Neural progenitor cell (in vitro differentiated cells): ENCODE results near the gene LRP6. TPM values are rescaled to one million over a fixed set of nuclear protein-coding genes. Genes with fewer than 3 reads are reported as not detected.

Experiments
- DNase-seq: peaks from one replicate; pipeline ENCODE4 v3.0.0-alpha.2; 2016; ENCODE audit warnings: low spot score
- H2AFZ ChIP-seq: fragments of 200-600 bp; sonication (generic); replicated peaks from 2 replicates; pipeline ENCODE4 v1.6.1; 2016; ENCODE audit warnings: antibody characterized with exemption
- H3F3A ChIP-seq: fragments of 200-600 bp; sonication (generic); 2 replicates; pipeline ENCODE4 v1.6.1; 2016; ENCODE audit warnings: antibody characterized with exemption, low read depth
- H3K27ac ChIP-seq: fragments of 200-600 bp; sonication (generic); 2 replicates; pipeline ENCODE4 v1.5.1; 2016; ENCODE audit warnings: mild to moderate bottlenecking
- H3K27me3 ChIP-seq: fragments of 200-600 bp; sonication (generic); 2 replicates; pipeline ENCODE4 v1.6.1; 2016; ENCODE audit warnings: mild to moderate bottlenecking, moderate library complexity
- H3K36me3 ChIP-seq: fragments of 200-600 bp; sonication (generic); 2 replicates; pipeline ENCODE4 v1.5.1; 2016
- H3K4me1 ChIP-seq: fragments of 200-600 bp; sonication (generic); 2 replicates; pipeline ENCODE4 v1.6.1; 2016; ENCODE audit warnings: mixed run types
- H3K4me2 ChIP-seq: fragments of 200-600 bp; sonication (generic); 2 replicates; pipeline ENCODE4 v1.6.1; 2016
- H3K4me3 ChIP-seq: fragments of 200-600 bp; sonication (generic); 2 replicates; pipeline ENCODE4 v1.5.1; 2016
- H3K79me2 ChIP-seq: fragments of 200-600 bp; sonication (generic); 2 replicates; pipeline ENCODE4 v1.6.1; 2016; ENCODE audit warnings: low read depth
- H3K9ac ChIP-seq: fragments of 200-600 bp; sonication (generic); 2 replicates; pipeline ENCODE4 v1.6.1; 2016
- H3K9me3 ChIP-seq: fragments of 200-600 bp; sonication (generic); 2 replicates; pipeline ENCODE4 v1.5.1; 2016; ENCODE audit warnings: low read depth
- H4K20me1 ChIP-seq: fragments of 200-600 bp; sonication (generic); 2 replicates; pipeline ENCODE4 v1.6.1; 2016; ENCODE audit warnings: low read depth
- H3K27ac Mint-ChIP-seq: 3 replicates; pipeline ENCODE4 v1.8.0; 2021; ENCODE audit warnings: mixed read lengths
- H3K27me3 Mint-ChIP-seq: 2 replicates; pipeline ENCODE4 v1.8.0; 2022; ENCODE audit warnings: low read depth, mild to moderate bottlenecking, inconsistent platforms, moderate library complexity, mixed read lengths; ENCODE audit not compliant: insufficient read depth
- H3K36me3 Mint-ChIP-seq: 3 replicates; pipeline ENCODE4 v1.8.0; 2021; ENCODE audit warnings: mixed read lengths
- H3K4me1 Mint-ChIP-seq: 3 replicates; pipeline ENCODE4 v1.8.0; 2021; ENCODE audit warnings: mixed read lengths
- H3K4me3 Mint-ChIP-seq: 3 replicates; pipeline ENCODE4 v1.8.0; 2021; ENCODE audit warnings: mild to moderate bottlenecking, moderate library complexity, mixed read lengths
- H3K9me3 Mint-ChIP-seq: 3 replicates; pipeline ENCODE4 v1.8.0; 2020; ENCODE audit warnings: mixed read lengths
- EZH2 ChIP-seq: fragments of 200-600 bp; sonication (generic); IDR thresholded peaks from 2 replicates; pipeline ENCODE4 v1.6.1; 2017; ENCODE audit warnings: antibody characterized with exemption, mild to moderate bottlenecking, moderate library complexity
- EZH2phosphoT487 ChIP-seq: fragments of 200-600 bp; sonication (generic); IDR thresholded peaks from 2 replicates; pipeline ENCODE4 v1.6.1; 2017; ENCODE audit warnings: antibody characterized with exemption
- total RNA-seq: library from RNA; depleted of rRNA; stranded (reverse); fragments of >200 nt; gene quantifications from 2 replicates; pipeline ENCODE4 v1.2.3, GENCODE V29; 2015; ENCODE audit warnings: low replicate concordance
- TF ChIP-seq, protein P1 (sequence below): fragments of 200-600 bp; sonication (generic); IDR thresholded peaks from 2 replicates; pipeline ENCODE4 v1.5.1; 2017; ENCODE audit warnings: antibody characterized with exemption, mild to moderate bottlenecking

Gene LRP6
- total RNA-seq, 1 donor from 2014 or later, result 68.0 TPM

DNA sequence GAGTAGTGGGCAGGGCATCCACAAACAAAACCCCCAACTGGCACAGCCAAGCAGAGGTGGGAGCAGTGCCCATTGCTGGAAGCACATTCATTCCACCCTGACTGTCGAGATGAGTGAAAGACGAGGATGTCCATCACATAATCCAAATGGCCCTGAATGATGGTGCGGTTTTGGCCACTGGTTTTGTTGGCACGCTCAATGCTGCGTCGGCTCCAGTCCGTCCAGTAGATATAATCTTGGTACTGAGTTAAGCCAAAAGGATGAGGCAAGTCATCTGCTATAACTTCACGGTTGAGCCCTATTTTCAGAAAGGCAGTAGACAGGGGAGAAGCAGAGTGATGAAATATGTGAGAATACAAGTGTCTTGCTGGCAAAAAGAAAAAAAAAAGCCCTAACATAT is 108.0 kb downstream of the LRP6 start:
- Histone ChIP-seq H3K4me1 (no peaks in the 10 kb centered on the region), H3K27me3 (no peaks in the 10 kb centered on the region), H3K79me2 (peaks cover 16% of the 10 kb centered on the region), H3K27ac (no peak overlapping the region), H4K20me1 (peaks cover 10% of the 10 kb centered on the region), H3K4me2 (no peak overlapping the region), H3K36me3 (peaks cover 20% of the 10 kb centered on the region), H3K9ac (no peak overlapping the region), H2AFZ (no peak overlapping the region), H3K9me3 (no peaks in the 10 kb centered on the region), H3F3A (no peaks in the 10 kb centered on the region), H3K4me3 (no peak overlapping the region)
- TF ChIP-seq EZH2 (no peak), EZH2phosphoT487 (no peak)
- TF ChIP-seq, protein P1, sequence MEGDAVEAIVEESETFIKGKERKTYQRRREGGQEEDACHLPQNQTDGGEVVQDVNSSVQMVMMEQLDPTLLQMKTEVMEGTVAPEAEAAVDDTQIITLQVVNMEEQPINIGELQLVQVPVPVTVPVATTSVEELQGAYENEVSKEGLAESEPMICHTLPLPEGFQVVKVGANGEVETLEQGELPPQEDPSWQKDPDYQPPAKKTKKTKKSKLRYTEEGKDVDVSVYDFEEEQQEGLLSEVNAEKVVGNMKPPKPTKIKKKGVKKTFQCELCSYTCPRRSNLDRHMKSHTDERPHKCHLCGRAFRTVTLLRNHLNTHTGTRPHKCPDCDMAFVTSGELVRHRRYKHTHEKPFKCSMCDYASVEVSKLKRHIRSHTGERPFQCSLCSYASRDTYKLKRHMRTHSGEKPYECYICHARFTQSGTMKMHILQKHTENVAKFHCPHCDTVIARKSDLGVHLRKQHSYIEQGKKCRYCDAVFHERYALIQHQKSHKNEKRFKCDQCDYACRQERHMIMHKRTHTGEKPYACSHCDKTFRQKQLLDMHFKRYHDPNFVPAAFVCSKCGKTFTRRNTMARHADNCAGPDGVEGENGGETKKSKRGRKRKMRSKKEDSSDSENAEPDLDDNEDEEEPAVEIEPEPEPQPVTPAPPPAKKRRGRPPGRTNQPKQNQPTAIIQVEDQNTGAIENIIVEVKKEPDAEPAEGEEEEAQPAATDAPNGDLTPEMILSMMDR, result no peak
- Mint-ChIP-seq H3K36me3 (peaks cover 50% of the 10 kb centered on the region), H3K27ac (no peak overlapping the region), H3K4me3 (no peak overlapping the region), H3K9me3 (no peaks in the 10 kb centered on the region), H3K4me1 (no peaks in the 10 kb centered on the region), H3K27me3 (no peaks in the 10 kb centered on the region)
- no peak for DNase-seq

DNA sequence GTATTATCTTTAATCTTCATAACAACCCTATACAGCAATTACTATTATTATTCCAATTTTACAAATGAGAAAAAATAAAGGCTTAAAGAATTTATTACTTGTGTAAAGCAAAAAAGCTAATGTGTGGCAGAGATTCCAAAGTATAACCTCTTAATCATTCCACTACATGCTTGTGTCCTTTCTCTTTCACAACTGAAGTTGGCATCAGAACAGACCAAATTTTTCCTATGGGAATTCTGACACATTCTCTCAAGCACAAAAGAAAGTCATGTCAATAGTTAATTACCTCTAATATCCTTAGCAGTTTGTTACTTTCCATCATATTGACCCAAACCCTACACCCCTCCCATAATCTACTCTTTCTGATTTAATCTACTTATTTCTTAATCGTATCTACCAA is 109.4 kb downstream of the LRP6 start:
- H3K9me3 Mint-ChIP-seq, result no peaks in the 10 kb centered on the region
- Histone ChIP-seq H3K4me2 (no peak overlapping the region), H3K9me3 (no peaks in the 10 kb centered on the region), H3K36me3 (peaks cover 21% of the 10 kb centered on the region), H3K27ac (no peak overlapping the region), H3K79me2 (peaks cover 24% of the 10 kb centered on the region), H3K4me3 (no peak overlapping the region), H2AFZ (no peak overlapping the region), H3F3A (no peaks in the 10 kb centered on the region), H4K20me1 (peaks cover 10% of the 10 kb centered on the region), H3K9ac (no peak overlapping the region), H3K27me3 (no peaks in the 10 kb centered on the region), H3K4me1 (no peaks in the 10 kb centered on the region)
- no peak overlapping the region for H3K4me3 Mint-ChIP-seq
- no peaks in the 10 kb centered on the region for H3K4me1 Mint-ChIP-seq
- H3K36me3 Mint-ChIP-seq, result peaks cover 49% of the 10 kb centered on the region
- DNase-seq, result no peak
- no peak overlapping the region for H3K27ac Mint-ChIP-seq
- no peak for TF ChIP-seq EZH2
- no peak for TF ChIP-seq EZH2phosphoT487
- TF ChIP-seq, protein P1, result no peak
- no peaks in the 10 kb centered on the region for H3K27me3 Mint-ChIP-seq

DNA sequence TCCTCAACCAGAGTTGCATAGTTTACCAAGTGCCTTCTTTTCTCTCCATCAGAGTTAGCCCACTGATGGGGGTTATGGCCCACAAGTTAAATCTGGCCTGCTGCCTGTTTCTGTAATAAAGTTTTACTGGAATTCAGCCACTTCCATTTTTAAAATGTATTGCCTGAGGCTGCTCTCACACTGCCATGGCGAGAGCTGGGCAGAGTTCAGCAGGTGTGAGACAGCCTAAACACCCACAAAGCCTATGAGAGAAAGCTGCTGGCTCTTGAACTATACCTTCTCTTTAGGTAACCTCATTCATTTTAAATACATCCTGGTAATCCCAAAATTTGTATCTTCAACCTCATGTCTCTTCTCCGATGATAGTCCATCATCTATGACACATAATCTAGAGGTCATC is 110.0 kb downstream of the LRP6 start:
- no peak overlapping the region for H3K9ac ChIP-seq
- no peak for DNase-seq
- TF ChIP-seq, protein P1, result no peak
- TF ChIP-seq EZH2, result no peak
- TF ChIP-seq EZH2phosphoT487, result no peak
- peaks cover 16% of the 10 kb centered on the region for H3K36me3 ChIP-seq
- peaks cover 46% of the 10 kb centered on the region for H3K36me3 Mint-ChIP-seq
- H3K9me3 Mint-ChIP-seq, result no peaks in the 10 kb centered on the region
- no peak overlapping the region for H3K27ac Mint-ChIP-seq
- no peak overlapping the region for H3K4me2 ChIP-seq
- no peak overlapping the region for H2AFZ ChIP-seq
- peaks cover 24% of the 10 kb centered on the region for H3K79me2 ChIP-seq
- peaks cover 10% of the 10 kb centered on the region for H4K20me1 ChIP-seq
- no peaks in the 10 kb centered on the region for H3K27me3 ChIP-seq
- no peak overlapping the region for H3K4me3 ChIP-seq
- H3F3A ChIP-seq, result no peaks in the 10 kb centered on the region
- no peaks in the 10 kb centered on the region for H3K4me1 ChIP-seq
- H3K4me1 Mint-ChIP-seq, result no peaks in the 10 kb centered on the region
- no peak overlapping the region for H3K4me3 Mint-ChIP-seq
- no peaks in the 10 kb centered on the region for H3K27me3 Mint-ChIP-seq
- H3K9me3 ChIP-seq, result no peaks in the 10 kb centered on the region
- H3K27ac ChIP-seq, result no peak overlapping the region
